Activated CD8-positive, alpha-beta T cell treated with anti-CD3 and anti-CD28 coated beads for 36 hours (primary cell): ENCODE results near the gene GNB2. TPM values are rescaled to one million over a fixed set of nuclear protein-coding genes. Genes with fewer than 3 reads are reported as not detected.

Experiments used
- ATAC-seq: fragments of 200-7000 bp; cut with Tn5 transposase; one replicate; pipeline ENCODE4 v1.10.0; 2021; ENCODE audit warnings: mild to moderate bottlenecking, moderate library complexity
- CTCF ChIA-PET: fragments of 350-600 bp; sonication (Branson Sonifier 250); formaldehyde crosslinking; loops from one replicate; lab custom pipeline; 2021; ENCODE audit warnings: antibody characterized with exemption; lab: Charles Lee
- POLR2A ChIA-PET: fragments of 350-600 bp; sonication (Branson Sonifier 250); formaldehyde crosslinking; loops from one replicate; lab custom pipeline; 2021; ENCODE audit warnings: antibody characterized with exemption; lab: Charles Lee
- DNase-seq: peaks from one replicate; pipeline ENCODE4 v3.0.0-alpha.2; 2020
- H3K27ac Mint-ChIP-seq: one replicate; pipeline ENCODE4 v1.8.0; 2021; ENCODE audit warnings: mild to moderate bottlenecking, mixed read lengths
- H3K27me3 Mint-ChIP-seq: one replicate; pipeline ENCODE4 v1.8.0; 2021; ENCODE audit warnings: mixed read lengths
- H3K36me3 Mint-ChIP-seq: one replicate; pipeline ENCODE4 v1.8.0; 2021; ENCODE audit warnings: low read depth, mixed read lengths
- H3K4me1 Mint-ChIP-seq: one replicate; pipeline ENCODE4 v1.8.0; 2021; ENCODE audit warnings: low read depth, mixed read lengths
- H3K4me3 Mint-ChIP-seq: one replicate; pipeline ENCODE4 v1.8.0; 2021; ENCODE audit warnings: mild to moderate bottlenecking, moderate library complexity, mixed read lengths
- H3K9me3 Mint-ChIP-seq: one replicate; pipeline ENCODE4 v1.8.0; 2021; ENCODE audit warnings: mixed read lengths
- CTCF ChIP-seq: fragments of 200-600 bp; IDR thresholded peaks from one replicate; pipeline ENCODE4 v1.8.0; 2022; ENCODE audit warnings: antibody characterized with exemption, mild to moderate bottlenecking
- intact Hi-C: fragments of 100-400 bp; cut with micrococcal nuclease; formaldehyde crosslinking; loops from one replicate; pipeline ENCODE4 v1.10.0; 2022
- total RNA-seq, 2 experiments: library from RNA; stranded (reverse); gene quantifications; one replicate each; pipeline ENCODE4 v1.2.3, GENCODE V29; 2021

GNB2 gene
- total RNA-seq, 2 experiments from 2014 or later: 192 TPM

- Mint-ChIP-seq H3K4me1 (peaks cover 42% of the 10 kb centered on the region), H3K9me3 (no peaks in the 10 kb centered on the region), H3K27ac (no peak overlapping the region), H3K27me3 (no peaks in the 10 kb centered on the region), H3K36me3 (peaks cover 14% of the 10 kb centered on the region), H3K4me3 (no peak overlapping the region)
- CTCF ChIA-PET: interaction anchor here (10.1 kb wide), 1 partner anchor 17 kb away, joined by 162 read pairs; the partner anchor contains the start of gene POP7
- TF ChIP-seq CTCF: no peak
- no peak for ATAC-seq
- POLR2A ChIA-PET: interaction anchor here (8.3 kb wide), 1 partner anchor 10 kb away, joined by 94 read pairs; no protein-coding TSS in a partner anchor
- intact Hi-C loops: no loop called here
- peak; percentile 30 for DNase-seq
Observed at GRCh38 chr7:100687751-100688300, 14.3 kb downstream of the GNB2 start.

GRCh38 chr7:100688326-100688860 lies 14.9 kb downstream of the GNB2 start:
- TF ChIP-seq CTCF: no peak
- Mint-ChIP-seq H3K9me3 (no peaks in the 10 kb centered on the region), H3K4me3 (no peak overlapping the region), H3K27ac (peak overlapping the region; percentile 53), H3K27me3 (no peaks in the 10 kb centered on the region), H3K4me1 (peaks cover 41% of the 10 kb centered on the region), H3K36me3 (peaks cover 18% of the 10 kb centered on the region)
- intact Hi-C loops: no loop called here
- CTCF ChIA-PET: interaction anchor here (1.2 to 10.1 kb wide), 5 partner anchors 9 to 124 kb away, joined by 3 to 162 read pairs (median 4); partner anchors contain the start of gene POP7
- ATAC-seq (no peak), DNase-seq (no peak)
- POLR2A ChIA-PET: interaction anchor here (1.4 to 8.3 kb wide), 2 partner anchors 11 to 219 kb away, joined by 3 to 94 read pairs; no protein-coding TSS in a partner anchor

DNA sequence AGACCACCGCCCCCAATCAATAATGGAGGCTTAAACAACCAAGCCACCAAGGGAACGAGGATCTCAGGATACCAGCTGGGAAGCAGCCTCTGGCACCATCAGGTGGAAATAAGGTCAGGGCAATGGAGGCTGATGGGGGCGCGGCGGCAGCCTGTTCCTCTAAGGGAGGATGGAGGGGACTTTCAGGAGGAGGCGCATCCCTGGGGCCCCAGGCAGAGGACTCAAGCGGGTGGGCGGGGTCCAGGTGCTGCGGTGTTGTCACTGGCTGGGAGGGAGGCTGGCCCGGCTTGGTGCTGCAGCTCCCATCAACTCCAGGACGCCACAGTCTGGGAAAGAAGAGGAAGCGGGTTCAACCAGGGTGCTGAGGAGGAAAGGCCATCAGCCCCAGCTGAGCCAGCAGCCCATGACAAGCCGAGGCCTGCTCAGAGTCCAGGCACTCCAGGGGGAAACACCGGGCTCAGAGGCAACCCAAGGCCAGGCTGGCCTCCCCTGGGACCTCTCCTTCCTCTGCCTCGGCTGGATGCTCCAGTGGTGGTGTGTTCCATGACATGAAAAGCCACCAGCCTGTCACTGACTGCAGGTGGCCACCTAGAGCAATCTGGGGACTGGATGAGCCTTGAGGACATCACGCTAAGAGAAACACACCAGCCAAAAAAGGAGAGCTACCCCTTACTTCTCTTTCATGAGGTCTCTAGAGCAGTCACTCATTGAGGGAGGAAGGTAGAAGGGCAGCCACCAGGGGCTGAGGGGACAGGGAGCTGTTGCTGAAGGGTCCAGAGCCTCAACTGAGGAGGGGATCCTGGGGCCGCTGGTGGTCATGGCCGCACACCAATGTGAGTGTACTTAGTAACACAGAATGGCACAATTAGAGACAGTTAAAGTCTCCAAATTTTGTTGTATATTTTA lies 15.9 kb downstream of the GNB2 start:
- TF ChIP-seq CTCF: no peak
- Mint-ChIP-seq H3K27me3 (no peaks in the 10 kb centered on the region), H3K4me3 (no peak overlapping the region), H3K9me3 (no peaks in the 10 kb centered on the region), H3K4me1 (peaks cover 41% of the 10 kb centered on the region), H3K36me3 (peaks cover 17% of the 10 kb centered on the region), H3K27ac (peak overlapping the region; percentile 13)
- no peak for ATAC-seq
- DNase-seq: no peak
- CTCF ChIA-PET: interaction anchor here (1.2 to 10.1 kb wide), 8 partner anchors 10 to 162 kb away, joined by 3 to 162 read pairs (median 16); partner anchors contain the start of genes FBXO24, LRCH4, MOSPD3 and POP7
- POLR2A ChIA-PET: interaction anchor here (1.4 to 8.3 kb wide), 3 partner anchors 12 to 220 kb away, joined by 3 to 94 read pairs (median 7); no protein-coding TSS in a partner anchor
- intact Hi-C loops: loop anchor here (10.0 kb wide), 1 partner anchor 215 kb away; the partner anchor contains the start of gene TSC22D4

DNA sequence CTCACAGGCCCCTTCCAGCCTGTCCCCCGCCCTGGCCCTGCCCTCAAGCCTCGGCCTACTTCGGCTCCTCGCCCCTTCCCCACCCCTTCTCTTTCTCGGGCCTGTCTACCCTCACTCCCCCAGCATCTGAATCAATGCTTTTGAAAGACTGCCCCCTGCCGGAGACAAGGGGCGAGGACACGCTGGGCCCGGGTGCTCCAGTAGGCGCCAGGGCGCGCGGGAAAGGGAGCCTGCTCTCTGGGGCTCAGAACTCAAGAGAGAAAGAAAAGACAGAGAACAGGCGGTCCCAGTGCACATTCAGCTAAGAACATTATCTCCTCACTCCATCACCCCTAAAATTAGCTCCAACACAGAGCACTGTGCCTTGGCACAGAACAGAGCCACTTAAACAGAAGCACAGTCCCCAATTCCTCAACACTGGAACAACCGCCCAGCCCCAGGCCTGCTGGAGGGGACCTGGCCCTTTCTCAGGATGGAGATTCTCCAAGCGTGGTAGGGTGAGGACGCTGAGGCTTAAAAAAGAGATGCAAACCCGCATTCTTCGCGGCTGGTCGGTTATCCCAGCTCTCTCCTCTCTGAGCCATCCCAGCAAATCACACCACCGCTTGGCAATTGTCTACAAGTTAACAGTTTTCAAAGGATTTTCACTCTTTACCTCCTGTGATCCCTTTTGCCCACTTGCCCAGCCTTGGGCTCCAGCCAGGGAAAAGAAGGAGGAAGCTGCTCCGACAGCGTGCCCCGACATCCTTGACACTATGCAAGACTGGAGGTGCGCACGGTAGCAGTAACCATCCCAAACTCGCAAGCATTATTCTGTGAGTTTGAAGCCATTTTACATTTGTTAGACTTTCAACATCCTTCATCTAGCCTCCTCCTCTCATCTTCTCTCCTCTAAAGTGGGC lies 18.4 kb downstream of the GNB2 start:
- peaks cover 13% of the 10 kb centered on the region for H3K36me3 Mint-ChIP-seq
- H3K27me3 Mint-ChIP-seq: no peaks in the 10 kb centered on the region
- DNase-seq (peak; percentile 88), ATAC-seq (peak; percentile 77)
- peaks cover 54% of the 10 kb centered on the region for H3K4me1 Mint-ChIP-seq
- intact Hi-C loops: loop anchor here (10.0 kb wide), 1 partner anchor 217 kb away; the partner anchor contains the start of gene TSC22D4
- peak overlapping the region; percentile 91 for H3K27ac Mint-ChIP-seq
- TF ChIP-seq CTCF: peak; percentile 90
- H3K9me3 Mint-ChIP-seq: no peaks in the 10 kb centered on the region
- ChIA-PET CTCF (interaction anchor here (0.6 to 10.1 kb wide), 30 partner anchors 13 to 254 kb away, joined by 3 to 162 read pairs (median 4); partner anchors contain the start of genes ACTL6B, FBXO24, GNB2 and LRCH4), POLR2A (interaction anchor here (0.6 to 8.3 kb wide), 12 partner anchors 9 to 183 kb away, joined by 3 to 94 read pairs (median 4); partner anchors contain the start of genes MOSPD3, POP7 and SRRT)
- peak overlapping the region; percentile 88 for H3K4me3 Mint-ChIP-seq
